ENCODE results near the gene EMD. TPM values are rescaled to one million over a fixed set of nuclear protein-coding genes. Genes with fewer than 3 reads are reported as not detected.

The EMD gene
- total RNA-seq, 1 experiment from 2014 or later, result 115 TPM

DNA sequence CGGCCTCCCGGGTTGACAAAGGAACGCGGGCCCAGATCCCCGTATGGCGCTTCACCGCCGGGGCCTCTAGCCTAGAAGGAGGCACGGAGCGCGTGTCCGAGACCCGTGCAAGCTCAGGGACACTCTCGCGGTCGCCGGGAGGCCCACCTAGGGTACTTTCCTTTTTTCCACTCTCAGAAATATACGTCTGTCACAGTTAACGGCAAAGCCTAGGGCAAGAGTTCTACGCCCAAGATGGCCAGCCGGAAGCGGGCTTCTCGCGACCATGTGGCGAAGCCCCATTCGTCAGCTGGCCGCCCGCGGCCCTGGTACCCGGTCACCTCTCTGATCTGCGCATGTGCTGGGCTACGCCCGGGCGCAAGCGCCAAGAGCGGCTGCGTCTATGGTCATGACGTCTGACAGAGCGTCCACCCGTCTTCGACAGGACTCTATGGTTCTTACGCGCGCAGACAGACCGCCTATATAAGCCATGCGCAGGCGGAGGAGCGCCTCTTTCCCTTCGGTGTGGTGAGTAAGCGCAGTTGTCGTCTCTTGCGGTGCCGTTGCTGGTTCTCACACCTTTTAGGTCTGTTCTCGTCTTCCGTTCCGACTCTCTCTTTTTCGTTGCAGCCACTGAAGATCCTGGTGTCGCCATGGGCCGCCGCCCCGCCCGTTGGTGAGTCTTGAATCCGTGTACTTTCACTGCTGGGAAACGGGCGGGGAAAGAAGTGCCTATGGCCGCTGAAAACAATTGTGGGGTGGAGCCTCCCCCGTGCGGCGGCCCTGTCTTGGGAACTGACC is 19.0 kb downstream of the EMD start, which contains the start of gene RPL10:
Gene RPL10, plus strand, starts transcription at position 490 of the 780 bp plus-strand sequence. Its CDS starts 143 bp downstream, at position 633.
- H3K4ac ChIP-seq (ENCODE audit: low read depth, low read length), result peak within 1 kb of the TSS; percentile 56
- no peaks in the 10 kb centered on the region for H4K20me1 ChIP-seq (ENCODE audit: control insufficient read depth, insufficient read depth, insufficient read length)
- no peak within 1 kb of the TSS for H4K8ac ChIP-seq (replicated peaks; ENCODE audit: insufficient read length, low read depth, low read length)
- TF ChIP-seq, protein P1, sequence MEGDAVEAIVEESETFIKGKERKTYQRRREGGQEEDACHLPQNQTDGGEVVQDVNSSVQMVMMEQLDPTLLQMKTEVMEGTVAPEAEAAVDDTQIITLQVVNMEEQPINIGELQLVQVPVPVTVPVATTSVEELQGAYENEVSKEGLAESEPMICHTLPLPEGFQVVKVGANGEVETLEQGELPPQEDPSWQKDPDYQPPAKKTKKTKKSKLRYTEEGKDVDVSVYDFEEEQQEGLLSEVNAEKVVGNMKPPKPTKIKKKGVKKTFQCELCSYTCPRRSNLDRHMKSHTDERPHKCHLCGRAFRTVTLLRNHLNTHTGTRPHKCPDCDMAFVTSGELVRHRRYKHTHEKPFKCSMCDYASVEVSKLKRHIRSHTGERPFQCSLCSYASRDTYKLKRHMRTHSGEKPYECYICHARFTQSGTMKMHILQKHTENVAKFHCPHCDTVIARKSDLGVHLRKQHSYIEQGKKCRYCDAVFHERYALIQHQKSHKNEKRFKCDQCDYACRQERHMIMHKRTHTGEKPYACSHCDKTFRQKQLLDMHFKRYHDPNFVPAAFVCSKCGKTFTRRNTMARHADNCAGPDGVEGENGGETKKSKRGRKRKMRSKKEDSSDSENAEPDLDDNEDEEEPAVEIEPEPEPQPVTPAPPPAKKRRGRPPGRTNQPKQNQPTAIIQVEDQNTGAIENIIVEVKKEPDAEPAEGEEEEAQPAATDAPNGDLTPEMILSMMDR (conservative IDR thresholded peaks at IDR 0.05), result no peak
- H3K36me3 Mint-ChIP-seq (ENCODE audit: insufficient read depth in 1 of 3, low read depth in 3 of 3), result peaks cover 30 to 40% (median 30%) of the 10 kb centered on the region in 3 experiments
- no peak within 1 kb of the TSS for H3T11ph ChIP-seq (ENCODE audit: low read length)
- H2BK120ac ChIP-seq (ENCODE audit: low read depth, low read length, poor library complexity, severe bottlenecking), result peak within 1 kb of the TSS; percentile 39
- H3K9me3 ChIP-seq (ENCODE audit: control insufficient read depth, low read depth, low read length), result peaks cover 27% of the 10 kb centered on the region
- peak within 1 kb of the TSS; percentile 96 for H3K18ac ChIP-seq (ENCODE audit: insufficient read length, low read depth, low read length)
- H3K9ac ChIP-seq (ENCODE audit: extremely low read depth, insufficient read length, low read length), result peak within 1 kb of the TSS; percentile 99
- H3K79me1 ChIP-seq (ENCODE audit: insufficient read depth, low read depth, low read length, poor library complexity, severe bottlenecking), result no peaks in the 10 kb centered on the region
- H3K9me3 Mint-ChIP-seq, result peaks cover 54 to 55% of the 10 kb centered on the region in 2 experiments
- no peak within 1 kb of the TSS for H2AK5ac ChIP-seq (ENCODE audit: insufficient read length, low read length)
- H3K4me3 Mint-ChIP-seq, result peak within 1 kb of the TSS; percentile 96 to 97
- H3K14ac ChIP-seq (ENCODE audit: insufficient read depth, low read length), result peak within 1 kb of the TSS; percentile 98
- no peak within 1 kb of the TSS for H3K23ac ChIP-seq (ENCODE audit: insufficient read length, low read depth, low read length)
- DNase-seq, result peak; percentile 95
- peak within 1 kb of the TSS; percentile 70 for H3K27ac ChIP-seq (ENCODE audit: insufficient read length, low read depth, low read length)
- H4K91ac ChIP-seq (ENCODE audit: insufficient read length, low read depth, low read length), result peak within 1 kb of the TSS; percentile 36
- H3K79me2 ChIP-seq (ENCODE audit: insufficient read depth, low read length), result peaks cover 3% of the 10 kb centered on the region; the same call in 1 of the 2 replicates
- peak within 1 kb of the TSS; percentile 91 for H3K4me2 ChIP-seq (ENCODE audit: insufficient read depth, insufficient read length, low read length)
- H2BK15ac ChIP-seq (ENCODE audit: low read depth, low read length), result no peak within 1 kb of the TSS
- peak within 1 kb of the TSS; percentile 97 to 99 (median 99) for H3K27ac Mint-ChIP-seq
- H3K4me1 Mint-ChIP-seq, result peaks cover 0 to 15% of the 10 kb centered on the region in 2 experiments; a peak in 2 of 4 replicates
- H3K27me3 Mint-ChIP-seq (ENCODE audit: low read depth), result peaks cover 5% of the 10 kb centered on the region
- H2BK20ac ChIP-seq (ENCODE audit: low read depth, low read length, poor library complexity, severe bottlenecking), result no peak within 1 kb of the TSS
- H3K56ac ChIP-seq (ENCODE audit: insufficient read length, low read depth, low read length), result peak within 1 kb of the TSS; percentile 60
- peak within 1 kb of the TSS; percentile 72 for H4K5ac ChIP-seq (ENCODE audit: insufficient read length, low read depth, low read length)
- peaks cover 16% of the 10 kb centered on the region for H3K23me2 ChIP-seq (ENCODE audit: insufficient read length, low read depth, low read length, poor library complexity, severe bottlenecking)
- no peaks in the 10 kb centered on the region for H3K4me1 ChIP-seq (ENCODE audit: insufficient read depth, low read length)
- WGBS (ENCODE audit: extremely low coverage, insufficient read length, low lambda C conversion rate), result no CpG with 5 or more reads among the region's 69 CpGs
- H2BK5ac ChIP-seq (ENCODE audit: insufficient read length, low read length), result peak within 1 kb of the TSS; percentile 85
- H2BK12ac ChIP-seq (ENCODE audit: insufficient read length, low read depth, low read length), result no peak within 1 kb of the TSS
- H3K27me3 ChIP-seq (ENCODE audit: insufficient read depth, low read length), result no peaks in the 10 kb centered on the region
- H2AFZ ChIP-seq (ENCODE audit: low read length), result no peak within 1 kb of the TSS
